ENCODE measurements around the gene MOGAT2. TPM values are rescaled to one million over a fixed set of nuclear protein-coding genes. Genes with fewer than 3 reads are reported as not detected.

Gene MOGAT2

DNA sequence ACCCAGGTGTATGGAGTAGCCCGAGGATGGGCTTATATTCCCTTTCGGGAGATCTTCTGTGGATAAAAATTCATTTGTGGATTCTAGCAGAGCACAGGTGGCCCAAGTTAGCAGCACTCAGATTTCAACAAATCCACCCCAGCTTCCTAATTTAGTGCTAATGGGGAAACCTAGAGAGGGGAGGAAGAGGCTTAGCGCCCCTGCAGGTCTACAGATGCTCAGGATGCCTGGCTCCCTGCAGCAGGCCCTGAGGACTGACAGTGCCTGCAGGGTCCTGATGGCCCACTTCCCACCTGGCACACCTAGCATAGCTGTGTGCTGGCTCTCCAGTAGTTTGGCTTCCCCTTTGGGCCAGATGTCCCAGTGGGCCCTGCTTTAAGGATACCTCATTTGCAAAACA, 57.4 kb downstream of the MOGAT2 start:
- no peaks in the 10 kb centered on the region for H3K9me3 ChIP-seq (replicated peaks; ENCODE audit: low read length)
- no peaks in the 10 kb centered on the region for H3K36me3 ChIP-seq (ENCODE audit: insufficient read depth, low read length)
- no peak overlapping the region for H3K9ac ChIP-seq (ENCODE audit: low read depth, low read length)
- peaks cover 51% of the 10 kb centered on the region for H3K27me3 ChIP-seq (ENCODE audit: control insufficient read depth, insufficient read depth, low read length)
- H3K4me3 ChIP-seq (ENCODE audit: low read length) = no peak overlapping the region
- no peak overlapping the region for H3K4me2 ChIP-seq (ENCODE audit: low read length)
- no peaks in the 10 kb centered on the region for H3K4me1 ChIP-seq (ENCODE audit: control insufficient read depth, insufficient read depth, low read length)

DNA sequence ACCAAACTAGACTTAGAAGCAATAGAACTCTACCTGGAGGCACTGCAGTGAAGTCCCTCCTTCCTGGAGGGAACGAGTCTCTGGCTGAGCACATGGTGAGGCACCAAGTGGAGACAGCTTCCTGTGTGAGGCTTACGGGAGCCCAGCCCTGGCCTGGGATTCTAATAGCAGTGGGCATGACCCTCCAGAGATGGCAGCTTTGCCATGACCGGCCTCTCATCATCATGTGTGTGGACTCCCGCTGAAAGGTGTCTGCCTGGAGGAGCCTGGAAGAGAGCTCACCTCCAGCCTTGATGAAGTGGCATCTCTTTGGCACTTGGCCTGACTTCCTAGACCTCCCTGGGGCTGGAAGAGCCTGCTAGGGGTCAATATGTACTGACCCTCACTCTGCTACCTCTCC, 58.9 kb downstream of the MOGAT2 start:
- Histone ChIP-seq H3K9me3 (replicated peaks; ENCODE audit: low read length) (no peaks in the 10 kb centered on the region), H3K36me3 (ENCODE audit: insufficient read depth, low read length) (no peaks in the 10 kb centered on the region), H3K4me2 (ENCODE audit: low read length) (no peak overlapping the region), H3K4me1 (ENCODE audit: control insufficient read depth, insufficient read depth, low read length) (no peaks in the 10 kb centered on the region), H3K9ac (ENCODE audit: low read depth, low read length) (no peak overlapping the region), H3K4me3 (ENCODE audit: low read length) (no peak overlapping the region), H3K27me3 (ENCODE audit: control insufficient read depth, insufficient read depth, low read length) (peaks cover 36% of the 10 kb centered on the region)

DNA sequence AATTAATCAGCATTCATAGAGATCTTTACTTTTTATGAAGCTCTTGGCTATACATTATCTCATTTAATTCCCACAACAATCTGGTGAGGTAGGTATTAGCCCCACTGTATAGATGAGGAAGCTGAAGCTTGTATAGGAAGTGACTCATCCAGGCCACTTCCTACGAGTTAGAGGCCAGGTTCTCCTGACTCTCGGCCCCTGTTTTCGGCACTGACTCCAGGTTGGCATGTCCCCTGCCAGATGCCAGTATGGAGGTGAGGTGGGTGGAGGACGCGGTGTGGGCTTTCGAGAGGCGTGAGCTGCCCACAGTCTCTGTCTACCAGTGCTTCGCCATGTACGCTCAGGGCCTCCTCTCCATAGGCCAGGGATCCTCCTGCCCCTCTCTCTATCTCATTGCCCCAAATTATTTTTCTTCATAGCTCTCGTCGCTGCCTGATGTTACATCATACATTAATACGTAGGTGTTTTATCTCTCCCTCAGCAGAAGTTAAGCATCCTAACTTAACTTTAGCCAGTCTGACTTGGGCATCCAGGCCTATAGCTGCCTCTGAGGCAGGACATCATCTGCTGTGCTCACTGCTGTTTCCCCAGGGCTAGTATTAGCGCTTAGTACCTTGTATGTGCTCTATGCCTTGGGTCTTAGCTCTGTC, 59.9 kb downstream of the MOGAT2 start:
- Histone ChIP-seq H3K4me1 (ENCODE audit: control insufficient read depth, insufficient read depth, low read length) (peaks cover 2% of the 10 kb centered on the region), H3K36me3 (ENCODE audit: insufficient read depth, low read length) (no peaks in the 10 kb centered on the region), H3K9ac (ENCODE audit: low read depth, low read length) (no peak overlapping the region), H3K9me3 (replicated peaks; ENCODE audit: low read length) (no peaks in the 10 kb centered on the region), H3K4me2 (ENCODE audit: low read length) (no peak overlapping the region), H3K4me3 (ENCODE audit: low read length) (no peak overlapping the region), H3K27me3 (ENCODE audit: control insufficient read depth, insufficient read depth, low read length) (peaks cover 25% of the 10 kb centered on the region)

DNA sequence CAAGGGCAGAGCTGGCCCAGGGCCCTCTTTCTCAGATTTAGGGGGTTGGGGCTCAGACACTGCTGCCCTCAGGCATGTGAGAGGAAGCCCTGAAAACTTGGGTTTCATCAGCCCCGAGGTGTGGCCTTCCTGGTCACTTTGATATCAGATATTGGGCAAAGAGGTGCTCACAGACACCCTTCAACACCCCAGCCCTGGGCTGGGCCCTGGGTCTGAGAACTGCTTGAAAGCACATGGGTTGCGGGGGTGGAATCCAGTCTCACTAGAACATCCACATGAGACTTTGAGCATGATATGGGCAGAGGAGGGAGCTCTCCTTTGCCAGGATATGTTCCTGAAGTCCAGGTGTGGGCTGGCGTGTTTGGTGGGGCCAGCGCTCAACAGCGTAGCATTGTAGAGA, 61.3 kb downstream of the MOGAT2 start:
- Histone ChIP-seq H3K36me3 (ENCODE audit: insufficient read depth, low read length) (no peaks in the 10 kb centered on the region), H3K4me1 (ENCODE audit: control insufficient read depth, insufficient read depth, low read length) (peaks cover 13% of the 10 kb centered on the region), H3K9ac (ENCODE audit: low read depth, low read length) (no peak overlapping the region), H3K27me3 (ENCODE audit: control insufficient read depth, insufficient read depth, low read length) (peaks cover 20% of the 10 kb centered on the region), H3K9me3 (replicated peaks; ENCODE audit: low read length) (no peaks in the 10 kb centered on the region), H3K4me2 (ENCODE audit: low read length) (no peak overlapping the region), H3K4me3 (ENCODE audit: low read length) (no peak overlapping the region)

DNA sequence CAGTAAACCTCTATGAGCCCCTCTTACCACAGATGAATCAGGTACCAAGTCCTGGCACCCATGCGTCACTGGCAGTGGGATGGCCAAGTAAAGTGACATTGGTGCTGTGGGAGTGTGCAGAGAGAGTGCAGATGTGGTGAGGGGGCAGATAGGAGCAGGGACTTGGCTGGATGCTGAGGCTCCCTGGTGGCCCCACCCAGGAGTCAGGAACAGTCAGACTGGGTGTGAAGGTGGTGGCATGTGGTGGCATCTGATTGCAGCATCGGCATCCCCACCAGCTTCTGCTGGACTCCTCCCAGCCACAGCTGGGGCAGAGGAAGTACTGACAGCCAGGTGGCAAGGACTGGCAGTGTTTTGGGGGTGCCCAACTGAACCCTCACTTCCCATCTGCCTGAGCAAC, 62.3 kb downstream of the MOGAT2 start:
- H3K9me3 ChIP-seq (replicated peaks; ENCODE audit: low read length) = no peaks in the 10 kb centered on the region
- H3K4me3 ChIP-seq (ENCODE audit: low read length) = no peak overlapping the region
- no peaks in the 10 kb centered on the region for H3K36me3 ChIP-seq (ENCODE audit: insufficient read depth, low read length)
- peaks cover 15% of the 10 kb centered on the region for H3K27me3 ChIP-seq (ENCODE audit: control insufficient read depth, insufficient read depth, low read length)
- H3K4me1 ChIP-seq (ENCODE audit: control insufficient read depth, insufficient read depth, low read length) = peaks cover 13% of the 10 kb centered on the region
- H3K9ac ChIP-seq (ENCODE audit: low read depth, low read length) = no peak overlapping the region
- no peak overlapping the region for H3K4me2 ChIP-seq (ENCODE audit: low read length)

DNA sequence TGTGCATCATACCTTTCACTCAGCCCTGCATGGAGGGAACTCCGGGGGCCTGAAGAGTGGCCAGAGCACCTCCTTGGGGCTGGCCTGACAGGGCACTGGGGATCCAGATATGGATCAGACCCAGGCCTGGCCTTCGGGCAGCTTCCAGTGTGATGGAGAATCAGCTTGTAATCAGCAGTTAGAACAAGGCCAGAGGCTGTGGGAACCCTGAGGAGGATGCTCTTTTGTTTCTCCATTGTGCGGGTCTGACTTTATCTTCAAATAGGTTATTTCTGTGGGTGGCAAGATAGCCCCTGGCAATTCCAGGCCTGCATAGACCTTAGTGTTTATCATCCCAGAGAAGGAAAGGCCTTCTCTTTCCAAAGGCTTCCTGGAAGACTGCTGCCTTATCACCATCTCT, 63.2 kb downstream of the MOGAT2 start:
- H3K4me1 ChIP-seq (ENCODE audit: control insufficient read depth, insufficient read depth, low read length) = peaks cover 13% of the 10 kb centered on the region
- H3K9ac ChIP-seq (ENCODE audit: low read depth, low read length) = no peak overlapping the region

DNA sequence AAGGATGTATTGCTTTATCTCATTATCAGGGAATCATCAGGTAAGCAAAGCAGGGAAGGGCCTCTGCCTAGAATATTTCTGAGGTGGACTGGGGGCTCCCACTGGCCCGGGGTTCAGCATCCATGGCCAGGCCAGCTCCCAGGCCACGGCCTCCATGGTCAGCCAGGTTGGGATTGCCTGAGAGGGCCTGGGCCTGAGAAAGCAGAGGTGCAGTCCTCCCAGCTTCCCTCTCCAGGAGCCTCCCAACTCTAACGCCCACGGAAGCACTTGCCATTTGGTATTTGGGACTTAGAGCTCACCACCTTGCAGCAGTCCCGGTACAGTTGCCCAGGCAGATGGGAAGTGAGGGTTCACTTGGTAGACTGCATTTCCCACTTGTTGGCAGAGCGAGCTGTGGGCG, 63.7 kb downstream of the MOGAT2 start:
- Histone ChIP-seq H3K9me3 (replicated peaks; ENCODE audit: low read length) (no peaks in the 10 kb centered on the region), H3K9ac (ENCODE audit: low read depth, low read length) (no peak overlapping the region), H3K36me3 (ENCODE audit: insufficient read depth, low read length) (no peaks in the 10 kb centered on the region), H3K4me2 (ENCODE audit: low read length) (no peak overlapping the region), H3K4me1 (ENCODE audit: control insufficient read depth, insufficient read depth, low read length) (peaks cover 13% of the 10 kb centered on the region), H3K27me3 (ENCODE audit: control insufficient read depth, insufficient read depth, low read length) (peaks cover 7% of the 10 kb centered on the region), H3K4me3 (ENCODE audit: low read length) (no peak overlapping the region)

More for the DNA sequence above, 63.2 kb downstream of the MOGAT2 start:
- Histone ChIP-seq H3K4me2 (ENCODE audit: low read length) (no peak overlapping the region), H3K4me3 (ENCODE audit: low read length) (no peak overlapping the region), H3K36me3 (ENCODE audit: insufficient read depth, low read length) (no peaks in the 10 kb centered on the region), H3K27me3 (ENCODE audit: control insufficient read depth, insufficient read depth, low read length) (peaks cover 10% of the 10 kb centered on the region), H3K9me3 (replicated peaks; ENCODE audit: low read length) (no peaks in the 10 kb centered on the region)

DNA sequence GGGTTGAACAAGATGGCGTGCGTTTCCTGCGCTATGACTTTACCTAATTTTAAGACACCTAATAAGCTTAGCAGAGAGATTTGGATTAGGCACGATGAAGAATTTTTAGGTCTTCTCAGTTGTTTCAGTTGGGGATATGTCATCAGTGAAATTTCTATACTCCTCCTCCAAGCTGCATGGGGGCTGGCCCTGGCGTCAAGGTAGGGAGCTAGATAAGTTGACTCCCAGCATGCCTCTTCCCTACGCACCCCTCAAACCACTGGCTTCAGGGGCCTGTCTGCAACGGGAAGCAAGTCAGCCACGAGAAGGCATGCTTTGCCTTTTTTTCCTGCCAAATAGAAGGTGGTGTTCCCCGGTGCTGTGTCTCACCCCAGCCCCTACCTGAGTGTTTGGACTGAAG, 64.2 kb downstream of the MOGAT2 start:
- Histone ChIP-seq H3K4me3 (ENCODE audit: low read length) (no peak overlapping the region), H3K4me2 (ENCODE audit: low read length) (no peak overlapping the region), H3K36me3 (ENCODE audit: insufficient read depth, low read length) (no peaks in the 10 kb centered on the region), H3K9ac (ENCODE audit: low read depth, low read length) (no peak overlapping the region), H3K27me3 (ENCODE audit: control insufficient read depth, insufficient read depth, low read length) (peaks cover 5% of the 10 kb centered on the region), H3K9me3 (replicated peaks; ENCODE audit: low read length) (no peaks in the 10 kb centered on the region), H3K4me1 (ENCODE audit: control insufficient read depth, insufficient read depth, low read length) (peaks cover 13% of the 10 kb centered on the region)

Small RNAs within 50 kb of the gene (small RNA-seq; reads per million reads assigned to genes)
- gene RN7SL786P = not detected

Measured in skeletal muscle satellite cell (primary cell).